Tongue (tissue), 2 donors: ENCODE results near the gene CDK18. TPM values are rescaled to one million over a fixed set of nuclear protein-coding genes. Genes with fewer than 3 reads are reported as not detected.

Experiments
- DNase-seq: peaks from one replicate; pipeline ENCODE4 v3.0.0-alpha.2; 2015
- total RNA-seq: library from RNA; depleted of rRNA; stranded (reverse); fragments of >200 nt; gene quantifications from one replicate; pipeline ENCODE4 v1.2.3, GENCODE V29; 2014

CDK18 gene
- total RNA-seq, 1 donor from 2014 or later: 7.7 TPM

DNA sequence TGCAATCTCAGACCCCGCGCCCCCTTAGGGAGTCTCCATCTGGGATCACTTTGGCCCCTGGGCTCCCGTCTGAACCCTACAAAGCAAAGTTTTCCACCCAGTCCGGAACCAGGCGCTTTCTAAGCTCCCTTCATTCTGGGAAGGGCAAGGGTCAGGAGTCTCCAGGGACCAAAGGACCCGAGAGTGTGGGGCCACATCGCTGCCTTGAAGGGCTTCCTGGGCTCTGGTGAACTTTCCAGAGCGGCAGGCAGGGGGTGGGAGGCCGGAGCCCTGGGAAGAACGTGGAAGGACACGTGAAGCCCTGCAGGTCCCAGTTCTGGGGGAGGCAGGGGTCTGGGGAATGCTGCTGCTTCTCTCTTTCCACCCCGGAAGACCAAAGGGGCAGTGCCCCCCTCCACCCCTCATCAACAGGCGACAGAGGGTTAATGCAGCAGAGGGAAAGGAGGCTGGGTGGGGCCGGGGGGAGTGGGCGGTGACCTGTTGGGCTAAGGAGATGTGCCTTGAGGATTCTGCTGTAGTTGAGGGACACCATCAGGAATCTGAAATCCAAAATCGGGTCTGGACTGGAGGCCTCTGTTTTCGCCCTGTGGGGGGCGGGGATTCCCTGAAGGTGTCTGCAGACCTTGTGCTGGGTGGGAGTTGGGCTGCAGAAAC, 734 bp downstream of the CDK18 start:
- DNase-seq: no peak

DNA sequence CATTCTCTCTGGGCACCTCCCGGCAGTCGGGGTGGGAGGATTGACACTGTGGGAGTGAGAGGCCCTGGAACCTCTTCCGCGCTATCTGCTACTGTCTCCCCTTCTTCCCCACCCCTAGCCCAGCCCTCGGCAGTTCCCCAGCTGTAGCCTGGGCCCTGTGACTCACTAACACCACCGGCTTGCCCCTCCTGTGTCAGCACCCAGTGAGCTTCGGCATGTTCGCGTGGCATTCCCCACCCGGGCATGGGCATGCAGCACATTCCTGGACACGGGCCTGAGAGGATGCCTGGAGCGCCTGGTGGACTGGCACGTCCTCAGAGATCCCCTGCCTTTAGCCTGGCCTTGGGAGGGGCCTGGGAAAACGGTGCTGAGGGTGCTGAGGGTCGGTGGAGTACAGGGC, 1.3 kb downstream of the CDK18 start:
- peak; percentile 46 for DNase-seq

DNA sequence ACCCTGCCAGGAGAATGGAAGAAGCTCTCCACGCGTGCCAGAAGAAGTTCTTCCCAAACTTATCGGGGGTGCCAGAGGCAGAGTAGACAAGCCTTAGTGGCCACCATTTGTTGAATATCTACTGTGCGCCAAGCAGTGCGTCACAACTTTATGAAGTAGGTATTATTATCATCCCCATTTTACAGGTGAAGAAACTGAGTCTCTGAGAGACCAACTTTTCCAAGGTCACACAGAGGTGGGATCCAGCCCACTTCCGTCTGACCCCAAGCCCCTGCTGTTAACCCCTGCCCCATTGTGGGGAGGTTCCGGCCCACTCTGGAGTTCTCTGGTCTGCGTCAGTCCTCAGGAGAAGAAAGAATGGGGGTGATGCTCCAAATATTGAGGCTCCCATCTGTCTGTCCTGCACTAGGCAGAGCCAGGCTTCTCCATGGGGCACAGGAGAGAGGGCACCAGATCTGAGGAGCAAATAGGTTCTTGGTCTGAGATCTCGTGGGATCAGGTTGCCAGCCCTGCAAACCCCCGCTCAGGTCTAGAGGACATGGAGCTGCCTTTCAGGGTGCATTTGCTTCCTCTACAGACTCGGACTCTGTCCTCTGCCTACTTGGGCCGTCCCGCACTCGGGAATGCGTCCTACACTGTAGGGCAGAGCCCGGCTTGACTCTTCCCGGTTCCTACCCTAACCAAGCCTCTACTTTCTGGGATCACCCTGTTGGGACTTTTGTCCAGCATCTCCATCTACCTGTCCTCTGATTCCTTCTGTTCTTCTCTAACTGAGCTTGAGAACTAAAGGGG, 2.1 kb downstream of the CDK18 start:
- no peak for DNase-seq

DNA sequence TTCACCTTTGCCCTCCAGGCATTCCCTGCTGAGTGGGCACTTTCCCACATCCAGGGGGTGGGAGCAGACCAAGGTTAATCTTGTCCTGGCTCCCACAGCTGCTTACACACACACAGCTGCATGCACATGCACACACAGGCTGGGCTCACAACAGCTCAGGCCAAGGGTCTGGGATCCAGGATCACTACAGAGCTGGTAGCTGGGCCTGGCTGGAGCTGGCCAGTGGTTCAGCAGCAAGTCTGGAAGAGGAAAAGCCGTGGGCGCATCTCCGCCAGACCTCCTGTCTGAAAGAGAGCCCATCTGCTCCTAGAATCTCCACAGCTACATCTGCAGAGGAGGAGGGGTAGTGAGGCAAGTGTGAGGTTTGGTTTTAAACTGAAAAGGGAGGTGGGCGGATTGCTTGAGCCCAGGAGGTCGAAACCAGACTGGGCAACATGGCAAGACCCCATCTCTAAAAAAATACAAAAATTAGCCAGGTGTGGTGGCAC, 3.8 kb downstream of the CDK18 start:
- no peak for DNase-seq

DNA sequence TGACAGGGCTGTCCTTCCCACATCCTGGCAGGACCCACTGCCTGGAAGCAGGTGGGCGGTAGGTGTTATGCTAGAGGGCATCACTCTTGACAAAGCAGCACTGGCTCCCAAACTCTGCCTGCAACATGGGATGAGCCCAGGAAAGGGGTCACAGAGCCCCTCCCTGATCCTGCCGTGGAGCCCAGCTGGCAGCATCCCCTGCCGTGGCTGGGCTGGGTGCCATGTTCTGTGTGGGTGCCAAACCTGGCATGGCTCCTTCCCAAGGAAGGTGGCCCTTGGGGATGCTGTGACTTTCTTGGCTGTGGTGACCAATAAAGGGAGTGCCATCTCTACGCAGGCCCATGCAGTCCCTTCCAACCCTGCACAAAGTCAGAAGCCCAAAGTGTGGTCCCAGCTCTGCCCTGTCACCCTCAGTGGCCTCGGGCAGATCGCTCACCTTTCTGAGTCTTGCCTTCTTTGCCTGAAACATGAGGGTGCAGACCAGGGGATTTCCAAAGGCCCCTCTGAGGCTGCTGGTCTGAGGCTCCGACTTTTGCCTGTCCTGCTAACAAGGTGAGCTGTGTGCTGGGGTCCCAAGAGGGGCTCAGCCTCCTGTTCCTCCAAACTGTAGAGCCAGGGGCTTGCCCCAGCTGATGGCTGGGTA, 6.0 kb downstream of the CDK18 start:
- DNase-seq: no peak

DNA sequence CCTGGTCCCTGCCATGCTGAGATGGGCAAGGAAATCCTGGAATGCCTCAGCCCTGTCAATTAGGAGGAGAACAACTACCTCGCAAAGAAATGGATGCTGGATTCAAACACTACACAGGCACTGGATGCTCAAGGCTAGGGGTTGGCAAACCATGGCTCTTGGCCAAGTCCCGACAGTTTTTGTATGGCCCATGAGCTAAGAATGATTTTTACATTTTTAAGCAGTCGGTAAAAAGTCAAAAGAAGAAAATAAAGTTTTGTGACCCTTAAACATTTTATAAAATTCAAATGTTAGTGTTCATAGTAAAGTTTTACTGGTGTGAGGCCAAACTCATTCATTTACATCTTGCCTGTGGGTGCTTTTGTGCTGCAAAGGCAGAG, 6.5 kb downstream of the CDK18 start:
- no peak for DNase-seq

DNA sequence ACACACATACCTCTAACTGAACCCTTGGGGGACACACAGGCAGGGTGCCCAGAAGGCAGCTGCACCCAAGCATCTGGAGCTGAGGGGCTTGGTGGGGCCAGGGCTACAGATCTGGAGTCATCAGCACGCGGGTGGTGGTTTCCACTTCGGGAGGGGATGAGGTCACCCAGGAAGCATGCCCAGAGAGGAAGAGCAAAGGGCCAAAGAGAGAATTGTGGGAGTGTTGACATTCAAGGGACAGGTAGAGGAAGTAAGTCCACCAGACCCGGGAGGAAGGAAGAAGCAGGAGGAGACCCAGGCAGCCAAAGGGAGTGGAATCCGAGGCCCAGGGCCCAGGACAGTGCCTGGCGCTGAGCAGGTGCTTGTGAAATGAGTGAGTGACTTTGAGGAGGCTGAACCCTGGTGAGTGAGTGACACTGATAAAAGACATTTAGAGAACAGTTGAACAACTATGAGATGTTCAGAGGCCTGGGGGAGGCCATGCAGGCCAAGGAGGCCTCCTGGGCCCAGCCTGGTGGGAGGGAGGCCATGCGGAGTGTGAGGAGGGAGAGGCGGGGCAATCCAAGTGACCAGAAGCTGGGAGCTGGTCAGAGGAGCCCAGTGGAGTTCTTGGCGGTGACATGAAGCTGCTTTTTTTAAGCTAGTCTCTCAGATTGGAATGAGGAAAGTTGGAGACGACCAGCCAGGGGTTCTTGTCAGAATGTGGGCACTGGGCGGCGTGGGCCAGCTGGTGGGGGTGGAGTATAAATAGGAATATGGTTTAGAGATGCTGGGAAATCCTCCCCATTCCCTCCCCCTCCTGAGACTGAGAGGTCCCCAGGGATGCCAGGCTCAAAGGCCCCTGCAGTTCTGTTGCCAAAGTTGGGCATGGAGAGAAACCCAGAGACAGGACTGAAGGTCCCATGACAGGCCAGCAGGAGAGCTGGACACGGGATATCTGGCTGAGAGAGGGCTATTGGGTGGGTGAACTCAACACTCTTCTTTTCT, 7.9 kb downstream of the CDK18 start:
- DNase-seq: no peak

DNA sequence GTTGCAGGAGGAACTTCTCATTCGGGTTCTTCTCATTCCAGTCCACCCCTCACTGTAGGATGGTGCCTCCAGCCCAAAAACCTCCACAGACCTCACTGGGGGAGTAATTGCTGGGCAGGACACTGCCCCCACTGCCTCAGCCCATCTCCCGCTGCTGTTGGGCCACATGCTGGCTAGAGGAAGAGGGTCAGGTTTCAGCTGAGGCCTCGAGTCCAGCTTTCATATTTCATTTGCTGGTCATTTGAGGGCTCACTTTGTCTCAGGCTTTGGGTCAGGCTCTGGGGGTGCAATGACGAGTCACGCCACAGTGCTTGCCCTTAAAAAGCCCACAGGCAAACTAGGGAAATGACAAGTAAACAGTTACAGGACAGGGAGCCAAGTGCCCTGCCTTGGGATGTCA, 9.3 kb downstream of the CDK18 start:
- no peak for DNase-seq

DNA sequence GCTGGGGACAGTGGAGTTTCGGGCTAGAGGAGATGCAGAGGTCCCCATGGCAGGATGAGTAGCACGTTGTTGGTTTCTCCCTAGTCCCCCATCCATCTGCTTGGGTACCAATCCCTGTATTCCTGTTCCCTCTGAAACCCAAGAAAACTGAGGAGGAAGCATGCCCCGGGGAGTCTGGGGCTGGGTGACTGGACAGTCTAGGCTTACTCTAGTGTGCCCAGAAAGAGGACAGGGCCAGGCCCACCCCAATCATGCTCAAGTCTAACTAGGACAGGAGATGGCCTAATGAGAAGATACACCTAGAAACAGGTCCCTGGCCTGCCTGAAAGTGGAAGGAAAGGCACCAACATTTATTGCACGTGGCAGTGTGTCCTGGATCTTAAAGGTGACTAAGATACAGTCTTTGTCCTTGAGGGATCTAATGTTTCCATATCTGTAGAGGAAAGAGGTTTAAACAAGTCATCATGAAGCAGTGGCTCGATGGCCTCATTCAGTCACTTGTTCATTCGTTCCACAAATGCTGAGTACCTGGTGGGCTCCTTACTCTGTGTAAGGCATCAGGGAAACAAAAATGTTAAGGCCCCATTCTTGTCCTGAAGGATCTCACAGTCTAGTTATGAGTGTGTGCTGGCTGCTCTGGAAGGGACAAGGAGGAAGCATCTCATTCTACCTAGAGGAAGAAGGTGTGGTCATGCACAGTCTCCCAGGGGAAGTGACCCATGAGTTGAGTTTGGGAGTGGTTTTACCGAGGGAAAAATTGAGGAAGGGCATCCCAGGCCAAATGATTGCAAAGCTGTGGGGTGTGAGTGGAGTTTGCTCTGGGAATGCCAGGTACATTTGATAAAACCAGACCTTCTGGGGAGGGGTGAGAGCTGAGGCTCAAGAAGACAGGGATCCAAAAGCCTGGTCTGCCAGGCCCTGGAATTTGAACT, 10.0 kb downstream of the CDK18 start:
- DNase-seq: no peak

DNA sequence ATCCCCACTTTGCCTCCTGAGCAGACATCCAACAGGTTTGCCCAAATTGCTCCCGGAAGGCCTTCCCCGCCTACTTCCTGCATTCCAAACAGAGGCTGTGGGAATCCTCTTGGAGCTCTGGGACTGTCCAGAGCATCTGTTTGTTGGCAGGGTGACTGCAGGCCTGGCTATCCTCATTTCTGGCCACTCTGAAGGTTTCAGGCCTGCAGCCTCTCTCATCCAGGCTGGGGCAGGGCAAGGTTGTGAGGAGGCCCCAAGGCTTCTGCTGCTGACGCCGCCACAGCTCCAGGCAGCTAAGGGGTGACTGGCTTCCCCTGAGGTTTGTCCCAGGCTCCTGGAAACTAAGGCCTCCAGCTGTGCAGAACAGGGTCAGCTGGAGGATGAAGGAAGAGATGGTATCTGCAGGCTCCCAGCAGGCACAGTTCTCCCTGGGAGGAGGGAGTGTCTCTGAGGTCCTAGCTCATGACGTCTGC, 11.3 kb downstream of the CDK18 start:
- DNase-seq: peak; percentile 64

DNA sequence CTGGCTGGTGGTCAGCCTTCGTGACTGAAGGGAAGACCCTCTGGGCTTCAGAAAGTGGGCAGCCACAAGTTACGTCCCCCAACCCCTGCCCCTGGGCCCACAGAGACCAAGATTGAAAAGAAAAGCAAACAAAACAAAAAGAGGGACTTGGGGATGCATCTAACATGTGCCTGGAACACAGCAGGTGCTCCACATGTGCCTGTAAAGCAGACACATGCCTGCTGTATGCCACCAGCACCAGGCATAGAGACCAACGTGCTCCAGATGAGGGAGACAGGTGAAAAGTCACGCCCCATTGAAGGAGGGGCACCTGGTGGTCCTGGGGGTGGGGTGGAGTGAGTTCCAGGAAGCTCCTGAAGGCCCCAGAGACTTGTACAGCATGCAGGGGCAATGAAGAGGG, 11.9 kb downstream of the CDK18 start:
- no peak for DNase-seq

DNA sequence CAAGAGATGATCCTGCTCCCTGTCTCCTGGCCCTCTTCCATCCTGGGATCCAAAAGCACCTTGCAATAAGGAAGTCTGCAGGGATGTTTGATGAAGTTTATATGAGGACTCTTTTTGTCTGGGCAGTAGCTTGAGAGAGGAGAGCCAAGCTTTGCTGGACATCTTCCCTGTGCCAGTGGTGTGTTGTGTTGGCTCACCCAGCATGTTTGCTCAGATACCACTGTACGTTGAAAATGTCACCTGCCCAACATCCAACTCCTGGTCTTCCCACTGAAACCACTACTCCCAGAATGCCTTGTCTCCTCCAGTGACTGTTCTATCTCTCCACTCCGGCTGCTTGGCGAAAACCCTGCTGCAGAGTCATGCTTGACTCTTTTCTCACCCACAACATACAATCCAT, 12.8 kb downstream of the CDK18 start:
- no peak for DNase-seq

DNA sequence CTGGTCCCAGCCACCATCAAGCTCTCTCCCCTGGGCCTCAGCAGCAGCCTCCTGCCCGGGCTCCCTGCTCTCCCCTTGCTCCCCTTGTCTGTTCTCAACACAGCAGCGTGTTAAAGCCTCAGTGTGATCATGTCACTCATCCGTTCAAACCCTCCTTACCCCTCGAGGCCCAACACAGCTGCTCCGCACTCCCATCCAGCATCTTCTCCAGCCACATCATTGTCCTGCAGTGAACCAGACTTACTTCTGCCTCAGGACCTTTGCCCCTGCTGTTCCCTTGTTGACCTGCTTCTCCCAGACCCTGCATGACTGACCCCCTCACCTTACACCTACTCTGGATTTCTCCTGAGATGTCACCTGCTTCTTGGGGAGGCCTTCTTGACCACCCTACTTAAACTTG, 13.3 kb downstream of the CDK18 start:
- DNase-seq: no peak

DNA sequence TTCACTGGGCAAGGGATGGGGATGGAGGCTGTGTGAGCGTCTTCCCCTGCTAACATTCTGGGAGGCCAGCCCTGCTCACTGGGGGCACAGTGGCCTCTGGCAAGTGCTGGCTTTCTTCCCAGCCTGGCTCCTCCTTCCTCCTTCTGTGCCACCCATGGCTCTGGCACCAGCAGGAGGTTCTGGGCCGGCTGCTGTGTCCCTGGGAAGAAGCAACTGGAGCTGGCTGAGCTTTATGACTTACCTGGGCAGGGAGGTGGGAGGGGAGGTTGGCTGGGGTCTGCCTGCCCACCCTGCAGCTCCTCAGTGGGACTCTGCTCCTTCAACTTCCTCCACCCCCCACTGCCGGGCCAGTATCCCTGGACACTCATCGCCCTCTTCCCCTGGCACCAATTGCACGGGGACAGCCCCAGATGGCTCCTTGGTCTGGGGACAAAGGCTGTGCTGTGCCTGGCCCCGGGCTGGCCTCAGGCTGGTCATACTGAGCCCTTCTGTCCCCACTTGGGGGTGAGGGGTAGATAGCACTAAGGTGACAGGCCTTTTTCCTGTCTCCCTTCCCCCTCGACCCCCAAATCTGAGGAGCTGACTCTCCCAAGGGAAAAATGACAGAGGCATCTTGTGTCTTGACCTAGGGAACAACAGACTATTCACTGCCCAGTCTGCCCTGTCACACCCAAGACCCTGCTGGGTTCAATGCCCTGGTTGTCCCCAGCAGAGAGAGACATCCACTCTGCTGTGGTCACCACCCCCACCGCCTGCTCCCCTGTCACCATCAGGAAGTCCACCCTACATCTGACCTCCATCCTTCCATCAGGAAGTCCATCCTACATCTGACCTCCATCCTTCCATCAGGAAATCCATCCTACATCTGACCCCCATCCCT, 14.4 kb downstream of the CDK18 start:
- DNase-seq: no peak

DNA sequence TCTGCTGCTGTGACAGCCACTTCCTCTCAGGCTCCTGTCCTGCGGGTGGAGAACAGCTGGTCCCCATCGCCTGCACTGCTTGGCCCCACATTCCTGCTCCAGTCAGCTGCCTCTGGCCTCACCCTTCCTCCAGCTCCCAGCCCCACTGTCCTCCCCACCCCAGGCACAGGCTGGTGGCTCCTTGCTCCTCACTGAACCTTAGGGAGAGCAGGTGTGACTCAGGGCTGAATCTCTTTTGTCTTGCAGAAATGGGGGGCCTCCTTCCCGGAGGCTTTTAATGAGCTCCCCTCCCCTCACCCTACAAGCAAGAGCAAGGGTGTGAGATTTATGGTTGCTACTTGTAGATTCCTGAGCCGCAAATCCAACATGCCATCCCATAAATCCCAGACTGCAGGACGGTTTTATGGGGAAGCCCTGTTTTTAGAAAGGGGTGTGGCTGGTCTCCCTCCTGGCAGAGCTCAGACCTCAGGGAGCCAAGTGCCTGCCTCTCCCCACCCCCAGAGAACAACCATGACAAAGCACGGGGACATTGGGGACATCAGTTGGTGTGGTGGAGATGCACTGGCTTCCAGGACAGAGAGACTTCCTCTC, 15.2 kb downstream of the CDK18 start:
- peak; percentile 71 for DNase-seq

DNA sequence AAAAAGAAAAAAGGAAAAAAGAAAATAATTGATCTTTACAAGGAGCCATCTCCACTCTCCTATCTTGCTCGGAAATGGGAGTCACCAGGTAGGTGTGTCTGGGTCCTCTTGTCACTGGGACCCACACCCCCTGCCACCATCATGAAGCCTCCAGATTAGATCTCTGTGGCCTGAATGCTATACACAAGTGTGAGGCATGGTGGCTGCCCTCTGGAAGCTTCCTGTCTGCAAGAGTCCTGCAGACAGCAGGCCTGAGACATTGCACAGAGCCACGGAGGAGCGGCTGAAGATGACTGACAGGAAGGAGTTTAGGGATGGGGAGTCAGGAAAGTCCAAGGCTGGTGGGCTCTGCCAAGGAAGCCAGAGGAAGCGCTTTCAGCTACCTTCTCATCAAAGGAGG, 16.2 kb downstream of the CDK18 start:
- no peak for DNase-seq

DNA sequence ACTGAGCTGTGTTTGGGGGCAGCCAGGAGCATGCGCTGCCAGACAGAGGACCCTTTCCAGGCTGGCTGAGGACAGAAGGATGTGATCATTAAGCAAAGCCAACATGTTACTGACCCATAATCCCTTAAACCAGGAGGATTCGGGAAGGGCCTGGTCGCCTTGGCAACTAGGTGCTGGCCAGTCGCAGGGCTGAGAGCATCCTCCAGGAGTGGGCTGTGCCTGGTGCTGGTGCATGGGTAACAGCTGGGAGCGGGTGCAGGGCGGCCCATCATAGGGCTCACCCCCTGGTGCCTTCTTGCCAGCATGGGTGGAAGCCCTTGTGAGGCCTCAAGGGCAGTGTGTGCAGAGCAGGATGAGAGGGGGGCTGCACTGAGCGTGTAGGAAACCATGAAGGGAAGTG, 17.2 kb downstream of the CDK18 start:
- DNase-seq: no peak

DNA sequence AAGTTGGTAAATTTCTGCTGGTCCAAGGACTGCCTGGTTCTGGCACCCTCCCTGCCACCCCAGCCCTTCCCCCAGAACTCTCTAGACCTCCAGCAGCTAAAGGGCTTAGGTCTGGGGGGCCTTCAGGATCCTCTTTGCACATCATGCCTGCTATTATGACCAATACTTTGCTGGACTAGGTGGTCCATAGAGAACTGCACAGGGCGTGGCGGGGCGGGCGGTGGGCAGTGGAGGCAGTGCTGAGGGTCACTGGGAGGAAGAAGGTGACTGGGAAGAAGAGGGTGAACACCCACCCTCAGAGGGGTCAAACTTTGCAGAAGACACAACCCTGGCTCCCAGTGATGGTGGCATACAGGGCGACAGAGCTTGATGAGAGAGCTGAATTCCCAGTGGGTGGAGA, 18.2 kb downstream of the CDK18 start:
- no peak for DNase-seq

DNA sequence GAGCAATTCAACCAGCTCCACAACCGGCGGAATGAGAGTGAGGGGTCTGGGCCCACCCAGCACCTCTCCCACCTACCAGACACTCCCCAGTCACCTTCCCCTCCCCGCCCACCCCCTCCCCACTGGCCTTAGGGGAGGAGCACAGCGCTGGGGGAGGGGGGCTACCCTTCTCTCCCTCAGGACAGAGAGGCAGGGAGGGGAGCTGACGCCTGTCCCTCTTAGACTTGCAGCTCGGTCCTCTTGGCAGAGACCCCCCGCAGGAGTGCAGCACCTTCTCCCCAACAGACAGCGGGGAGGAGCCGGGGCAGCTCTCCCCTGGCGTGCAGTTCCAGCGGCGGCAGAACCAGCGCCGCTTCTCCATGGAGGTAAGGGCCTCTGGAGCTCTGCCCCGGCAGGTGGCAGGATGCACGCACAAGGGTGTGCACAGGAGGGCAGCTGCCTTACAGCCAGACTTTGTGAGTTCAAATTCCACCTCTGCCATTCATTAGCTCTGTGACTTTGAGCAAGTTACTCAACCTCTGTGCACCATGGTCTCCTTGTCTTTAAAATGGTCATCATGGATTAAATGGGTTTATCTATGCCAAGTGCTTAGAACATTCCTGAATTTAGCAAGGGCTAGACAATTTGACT, 18.9 kb downstream of the CDK18 start:
- DNase-seq: no peak
